CD4-positive, alpha-beta T cell treated with Interleukin-15 for 1 hour (primary cell): ENCODE data around the gene EREG.
"Not testable (repeated sequence)": the region's sequence is repeated elsewhere in the genome, so short reads cannot be mapped to it uniquely, and the experiment has no call there.

Source experiments
- DNase-seq: peaks from one replicate; pipeline ENCODE4 v3.0.0-alpha.2; 2020

EREG gene

DNA sequence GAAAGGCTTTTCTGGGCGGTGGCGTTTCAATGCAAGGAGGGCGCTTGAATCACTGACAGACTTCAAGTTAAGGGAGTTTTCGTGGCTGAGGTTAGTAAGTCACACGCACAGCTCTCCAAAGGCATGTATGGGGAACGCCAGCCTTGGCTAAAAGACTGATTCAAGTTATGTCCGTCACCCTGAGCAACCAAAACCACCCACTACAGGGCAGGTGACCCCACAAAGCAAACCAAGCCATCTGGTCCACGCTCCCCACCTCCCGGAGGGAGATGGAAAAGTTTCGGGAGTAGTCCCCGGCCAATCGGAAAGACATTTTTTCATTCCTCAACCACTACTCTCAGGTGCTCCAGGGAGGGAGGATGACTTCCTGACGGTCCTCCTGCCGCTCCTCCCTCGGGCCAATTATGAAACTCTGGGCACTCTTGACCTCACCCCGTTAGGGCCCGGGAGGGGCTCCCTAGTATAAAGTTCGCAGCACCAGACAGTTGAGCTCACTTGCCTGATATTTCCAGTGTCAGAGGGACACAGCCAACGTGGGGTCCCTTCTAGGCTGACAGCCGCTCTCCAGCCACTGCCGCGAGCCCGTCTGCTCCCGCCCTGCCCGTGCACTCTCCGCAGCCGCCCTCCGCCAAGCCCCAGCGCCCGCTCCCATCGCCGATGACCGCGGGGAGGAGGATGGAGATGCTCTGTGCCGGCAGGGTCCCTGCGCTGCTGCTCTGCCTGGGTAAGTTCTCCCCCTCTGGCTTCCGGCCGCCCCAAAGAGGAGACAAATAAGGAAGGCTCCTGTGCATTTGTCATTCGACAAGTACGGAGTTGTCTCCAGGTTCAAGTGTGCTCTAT lies at the start of gene EREG:
Gene EREG, plus strand, starts transcription at position 494 of the 840 bp plus-strand sequence. Its CDS starts 164 bp downstream, at position 658.
- peak; percentile 63 for DNase-seq

GRCh38 chr4:74315376-74315775 lies 49.6 kb upstream of the EREG start:
- DNase-seq: no peak

- DNase-seq: no peak
These were observed 48.5 kb upstream of the EREG start for GRCh38 chr4:74316397-74316796.

GRCh38 chr4:74317616-74318246 lies 47.2 kb upstream of the EREG start:
- DNase-seq: no peak

GRCh38 chr4:74318276-74318675 lies 46.7 kb upstream of the EREG start:
- DNase-seq: no peak

DNA sequence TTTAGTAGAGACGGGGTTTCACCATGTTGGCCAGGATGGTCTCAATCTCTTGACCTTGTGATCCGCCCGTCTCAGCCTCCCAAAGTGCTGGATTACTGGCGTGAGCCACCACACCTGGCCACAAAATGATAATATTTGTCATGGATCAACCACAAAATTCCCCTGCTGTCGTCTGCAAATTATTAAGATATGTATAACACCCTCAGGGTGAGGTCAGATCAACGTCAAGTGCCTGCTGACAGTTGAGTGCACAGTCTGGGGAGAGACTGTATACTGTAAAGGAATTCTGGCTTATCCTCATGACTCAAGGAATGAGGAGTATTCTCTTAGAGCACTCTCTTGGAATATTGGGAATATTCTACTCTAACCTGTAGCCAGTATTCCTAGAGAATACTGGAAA lies 45.5 kb upstream of the EREG start:
- DNase-seq: no peak

DNA sequence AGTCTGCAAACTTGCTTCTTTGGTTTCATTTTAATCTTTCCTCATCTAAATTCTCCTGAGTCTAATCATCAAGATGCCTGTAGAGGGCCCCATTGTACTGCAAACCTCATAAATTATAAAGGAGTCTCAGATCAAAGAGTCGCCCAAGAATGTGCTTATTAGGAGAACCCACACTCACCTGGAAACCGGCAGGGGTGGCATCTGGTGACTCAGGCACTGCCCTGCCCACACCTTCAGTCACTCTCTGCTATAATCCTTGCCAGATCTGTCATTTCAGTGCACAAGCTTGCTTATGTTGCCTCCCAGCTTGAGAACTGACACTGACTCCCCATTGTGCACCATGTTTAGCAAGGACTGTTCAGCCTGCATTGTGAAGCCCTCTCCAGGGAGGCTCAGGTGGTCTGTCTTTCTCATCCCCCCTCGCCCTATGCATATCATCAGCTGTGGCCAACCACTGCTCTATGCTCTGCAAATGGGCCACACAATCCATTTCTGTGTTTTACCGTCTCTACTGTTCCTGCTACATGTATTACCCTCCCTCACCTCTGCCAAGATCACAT lies 44.3 kb upstream of the EREG start:
- no peak for DNase-seq

DNA sequence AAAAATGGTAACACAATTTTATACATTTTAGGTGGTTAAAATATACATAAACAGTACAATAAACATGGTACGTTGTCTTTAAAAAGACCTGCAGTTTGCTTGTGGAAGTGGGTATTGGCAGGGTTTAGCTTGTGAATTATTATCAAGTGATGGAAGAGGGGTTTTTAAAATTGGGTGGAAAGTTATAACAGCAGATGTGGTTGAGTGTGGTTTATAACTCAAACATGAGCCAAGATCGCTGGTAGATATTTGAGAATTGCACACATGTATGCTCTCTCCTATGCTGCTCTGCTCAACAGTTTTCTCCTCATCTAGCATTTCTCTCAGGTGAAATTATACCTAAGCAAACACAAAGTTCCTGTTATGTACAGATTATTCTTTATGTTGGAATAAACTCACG lies 42.6 kb upstream of the EREG start:
- DNase-seq: no peak

DNA sequence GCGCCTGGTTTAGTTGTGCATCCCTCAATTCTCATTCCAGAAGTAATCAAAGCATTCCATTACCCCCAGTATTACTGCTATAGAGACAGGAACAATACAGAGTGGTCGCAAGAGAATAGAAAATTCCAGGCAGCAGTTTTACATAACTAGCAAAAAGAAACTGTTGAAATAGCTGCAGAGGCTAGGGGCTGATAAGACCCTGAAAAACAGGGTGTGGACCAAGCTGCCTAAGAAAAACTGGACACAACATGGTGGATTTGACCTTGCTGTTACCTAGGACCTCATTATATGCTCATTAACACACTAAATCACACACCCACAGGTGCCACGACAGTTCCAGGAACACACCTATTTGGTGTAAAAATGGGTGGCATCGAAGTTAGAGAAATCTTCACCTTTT lies 41.3 kb upstream of the EREG start:
- no peak for DNase-seq

DNA sequence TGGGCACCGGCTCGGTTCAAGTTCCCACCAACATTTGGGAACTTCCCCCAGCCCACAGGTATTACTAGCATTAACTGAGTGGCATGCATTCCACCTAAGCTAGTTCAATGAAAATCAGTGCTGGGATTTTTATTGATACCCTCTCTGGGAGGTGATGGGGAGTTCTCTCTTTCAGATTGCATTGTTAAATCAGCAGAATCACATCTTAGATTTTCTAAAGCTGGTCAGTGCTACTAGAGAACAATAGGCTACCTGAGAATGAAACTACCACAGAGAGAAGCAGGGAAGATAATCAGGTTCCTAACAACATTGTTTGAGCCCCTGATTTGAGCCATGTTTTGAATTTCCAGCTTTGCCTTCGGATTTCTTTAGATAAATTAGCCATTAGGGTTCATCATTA lies 40.7 kb upstream of the EREG start:
- DNase-seq: no peak

DNA sequence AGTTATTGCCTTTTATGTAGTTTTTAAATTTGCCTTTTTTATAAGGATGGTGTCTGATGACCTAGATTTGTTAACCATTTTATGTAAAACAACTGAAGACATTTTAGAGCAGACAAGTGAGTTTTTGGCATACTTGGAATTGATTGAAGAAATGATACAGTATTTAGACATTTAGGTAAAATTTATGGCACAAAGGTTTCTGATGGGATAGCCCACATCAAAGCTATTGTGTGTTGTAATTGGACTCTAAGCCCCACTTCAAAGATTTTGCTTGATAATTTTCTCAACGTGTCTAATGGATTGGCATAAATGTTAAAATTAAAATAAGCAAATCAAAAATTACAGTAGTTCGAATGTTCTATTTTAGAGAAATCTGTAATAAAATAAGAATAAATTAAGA lies 39.1 kb upstream of the EREG start:
- no peak for DNase-seq

DNA sequence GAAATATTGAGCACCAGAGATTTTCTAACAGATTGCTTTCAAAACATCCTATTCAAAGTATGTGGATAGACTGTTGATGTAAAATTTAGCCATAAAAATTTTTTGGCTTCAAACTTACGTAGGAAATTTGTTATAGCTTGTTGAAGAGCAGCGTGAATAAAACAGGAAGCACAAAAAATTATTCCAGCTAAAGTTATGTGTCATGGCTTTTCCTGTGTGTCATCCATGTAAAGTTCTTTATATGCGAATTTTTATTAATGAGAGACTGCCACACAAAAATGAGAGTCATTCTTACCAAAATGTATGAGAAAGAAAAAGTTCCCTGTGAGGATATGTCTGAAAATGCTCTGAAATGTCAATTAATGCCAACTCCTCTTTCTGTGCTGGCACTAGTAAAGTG lies 37.2 kb upstream of the EREG start:
- no peak for DNase-seq

DNA sequence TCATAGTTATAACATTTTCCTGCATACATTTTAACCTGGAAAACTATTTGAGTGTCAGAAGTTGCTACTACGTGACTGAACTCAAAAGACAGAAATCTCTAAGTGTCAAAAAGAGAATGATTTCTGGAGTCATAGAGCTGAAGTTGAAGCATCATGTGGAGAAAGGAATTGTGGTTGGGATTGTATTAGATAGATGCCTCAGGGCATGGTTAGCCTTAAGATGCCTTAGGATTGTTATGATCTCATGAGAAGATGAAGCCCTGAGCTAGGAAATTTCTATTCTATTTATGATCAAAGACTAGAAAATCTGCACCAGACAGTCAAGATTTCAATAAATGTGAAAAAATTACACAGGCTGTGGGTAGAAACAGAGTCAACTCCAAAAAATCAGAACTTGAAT lies 36.4 kb upstream of the EREG start:
- no peak for DNase-seq

DNA sequence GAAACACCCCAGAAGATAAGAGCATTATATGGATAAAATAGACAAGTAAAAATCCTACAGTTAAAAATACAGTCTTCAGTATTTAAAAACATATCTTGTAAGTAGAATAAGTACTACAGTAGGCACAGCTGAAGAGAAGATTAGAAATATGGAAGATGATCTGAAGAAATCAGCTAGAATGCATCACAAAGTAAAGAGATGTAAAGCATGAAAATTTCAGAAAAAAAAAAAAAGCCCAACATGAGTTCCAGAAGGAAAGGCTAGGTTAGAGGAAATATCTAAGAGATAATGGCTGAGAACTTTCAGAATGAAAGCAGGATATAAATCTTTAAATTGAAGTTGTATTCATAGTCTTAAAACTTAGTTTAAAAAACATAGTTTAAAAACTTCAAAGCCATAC lies 35.6 kb upstream of the EREG start:
- no peak for DNase-seq

DNA sequence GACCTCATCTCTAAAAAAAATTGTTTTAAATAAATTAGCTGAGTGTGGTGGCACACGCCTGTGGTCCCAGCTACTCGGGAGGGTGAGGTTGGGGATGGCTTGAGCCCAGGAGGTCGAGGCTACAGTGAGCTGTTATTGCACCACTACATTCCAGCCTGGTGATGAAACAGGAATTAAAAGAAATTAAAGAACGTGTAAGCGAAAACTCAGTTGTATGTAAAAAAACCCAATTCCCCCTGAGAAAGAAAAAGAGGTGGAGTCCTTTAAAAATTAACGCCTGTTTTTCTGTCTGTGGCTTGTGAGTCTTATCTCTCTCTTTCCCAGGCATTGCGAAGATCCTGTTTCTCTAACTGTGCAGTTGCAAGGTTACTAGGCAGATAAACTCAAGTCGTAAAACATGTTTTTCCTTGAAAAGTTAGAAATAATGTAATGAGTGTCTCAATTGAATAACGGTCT lies 34.6 kb upstream of the EREG start:
- DNase-seq: no peak

DNA sequence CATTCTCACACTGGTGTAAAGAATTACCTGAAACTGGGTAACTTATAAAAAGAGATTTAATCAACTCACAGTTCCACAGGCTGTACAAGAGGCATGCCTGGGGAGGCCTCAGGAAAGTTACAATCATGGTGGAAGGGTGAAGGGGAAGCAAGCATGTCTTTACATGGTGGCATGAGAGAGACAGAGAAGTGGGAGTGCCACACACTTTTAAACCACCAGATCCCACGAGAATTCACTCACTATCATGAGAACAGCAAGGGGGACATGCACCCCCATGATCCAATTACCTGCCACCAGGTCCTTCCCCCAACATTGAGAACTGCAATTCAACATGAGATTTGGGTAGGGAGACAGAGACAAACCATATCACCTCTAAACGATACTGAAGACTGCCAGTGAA lies 33.7 kb upstream of the EREG start:
- DNase-seq: no peak

DNA sequence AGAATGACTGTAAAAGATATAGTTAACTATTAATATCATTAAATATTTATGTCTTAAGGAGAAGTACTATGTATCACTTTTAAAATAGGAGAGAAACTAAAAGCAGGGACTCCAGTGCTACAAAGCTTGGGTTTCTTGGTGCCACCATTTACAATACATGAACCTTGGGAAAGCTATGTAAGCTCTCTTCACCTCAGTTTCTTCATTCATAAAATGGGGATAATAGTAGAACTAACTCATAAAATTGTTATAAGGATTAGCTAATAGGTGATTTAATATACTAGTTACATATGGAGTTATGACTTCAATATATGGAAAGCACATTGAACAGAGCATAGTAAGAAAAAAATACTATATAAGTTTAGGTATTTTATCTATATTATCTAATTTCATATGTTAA lies 33.0 kb upstream of the EREG start:
- no peak for DNase-seq

DNA sequence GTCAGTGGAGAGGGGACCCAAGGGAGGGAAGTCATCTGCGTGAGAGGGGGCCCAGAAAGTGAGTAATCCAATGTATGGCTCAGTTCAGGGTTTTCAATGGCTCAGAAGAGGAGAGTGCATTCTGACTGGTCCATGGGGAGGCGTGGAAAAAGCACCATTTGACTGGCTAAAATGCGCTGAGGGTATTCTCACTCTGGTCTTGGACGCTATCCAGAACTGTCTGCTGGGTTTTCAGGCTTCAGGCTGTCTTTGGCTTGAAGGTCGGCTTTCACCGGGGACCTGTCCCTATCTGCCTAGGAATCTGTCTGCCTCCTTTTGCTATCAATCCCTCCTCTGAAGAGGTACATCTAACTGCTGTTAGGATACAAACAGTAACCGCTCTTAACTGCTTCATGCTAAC lies 30.3 kb upstream of the EREG start:
- DNase-seq: no peak

DNA sequence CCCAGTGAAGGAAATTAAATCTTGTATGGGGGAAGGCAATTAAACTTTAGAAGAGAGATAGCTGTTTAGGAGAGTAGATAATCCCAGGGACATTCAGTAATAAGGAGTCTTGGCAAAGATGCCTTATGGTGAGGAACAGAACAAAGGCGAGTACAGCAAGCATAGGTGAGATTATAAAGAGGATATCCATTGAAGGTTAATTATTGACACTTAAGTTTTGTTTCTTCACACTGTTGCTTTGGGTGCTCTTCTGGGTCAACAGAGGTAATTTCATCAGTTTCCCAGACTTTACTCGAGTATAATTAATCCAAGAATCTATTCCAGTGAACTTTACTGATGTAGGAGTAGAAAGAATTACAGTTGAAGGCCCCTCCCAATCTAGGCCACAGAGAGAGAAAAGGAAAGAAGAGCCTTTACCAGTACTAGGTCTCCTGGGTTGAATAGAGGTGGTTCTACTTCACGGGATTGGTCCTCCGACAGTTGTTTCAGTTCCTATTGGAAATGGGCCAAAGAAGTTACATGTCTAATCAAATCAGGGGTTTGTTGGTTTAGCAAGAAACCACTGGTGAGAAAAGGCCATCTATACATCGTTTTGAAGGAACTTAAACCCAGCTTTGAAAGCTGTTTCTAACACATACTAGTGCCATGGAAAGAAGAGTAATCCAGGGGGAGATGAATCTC lies 29.5 kb upstream of the EREG start:
- no peak for DNase-seq

DNA sequence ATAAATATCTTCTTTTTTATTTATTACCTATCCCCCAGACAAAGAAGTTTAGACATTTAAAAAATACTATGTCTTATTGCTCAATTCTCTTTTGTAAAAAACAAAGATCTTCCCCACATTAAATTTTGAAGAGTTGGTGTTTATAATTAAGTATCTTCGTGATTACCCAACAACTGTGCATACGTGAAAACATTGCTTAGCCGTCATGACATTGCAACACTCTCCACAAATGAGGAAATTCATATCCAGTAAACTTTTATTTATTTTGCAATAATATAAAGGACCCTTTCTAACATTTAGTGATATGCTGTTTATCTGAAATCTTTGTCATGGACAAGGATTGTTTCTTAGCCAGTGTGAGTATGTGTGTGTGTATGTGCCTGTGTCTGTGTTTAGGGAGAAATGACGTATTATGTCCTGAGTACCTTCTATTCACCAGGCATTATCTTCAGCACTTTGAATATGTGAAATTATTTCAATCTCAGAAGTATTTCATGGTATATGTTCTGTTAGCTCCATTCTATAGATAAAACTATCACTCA lies 26.1 kb upstream of the EREG start:
- no peak for DNase-seq

DNA sequence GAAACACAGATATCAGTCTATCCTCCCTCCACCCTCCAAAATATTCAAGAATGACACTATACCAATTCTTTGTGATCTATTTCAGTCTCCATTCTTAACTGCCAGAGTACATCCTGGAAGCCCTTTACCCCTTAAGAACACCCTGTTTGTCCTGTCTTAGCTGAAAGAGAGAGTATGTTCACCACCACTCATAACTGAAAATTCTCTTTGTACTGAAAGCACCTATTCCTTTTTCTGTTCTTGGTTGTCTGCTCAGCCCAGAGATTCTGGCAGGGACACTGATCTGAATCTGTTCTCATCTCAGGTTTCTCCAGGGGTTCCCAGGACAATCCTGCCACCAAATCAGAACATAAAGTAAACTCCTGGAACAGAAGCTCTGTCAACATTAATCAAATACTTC lies 25.4 kb upstream of the EREG start:
- DNase-seq: no peak

GRCh38 chr4:74340421-74340820 lies 24.5 kb upstream of the EREG start:
- DNase-seq: not testable (repeated sequence)

DNA sequence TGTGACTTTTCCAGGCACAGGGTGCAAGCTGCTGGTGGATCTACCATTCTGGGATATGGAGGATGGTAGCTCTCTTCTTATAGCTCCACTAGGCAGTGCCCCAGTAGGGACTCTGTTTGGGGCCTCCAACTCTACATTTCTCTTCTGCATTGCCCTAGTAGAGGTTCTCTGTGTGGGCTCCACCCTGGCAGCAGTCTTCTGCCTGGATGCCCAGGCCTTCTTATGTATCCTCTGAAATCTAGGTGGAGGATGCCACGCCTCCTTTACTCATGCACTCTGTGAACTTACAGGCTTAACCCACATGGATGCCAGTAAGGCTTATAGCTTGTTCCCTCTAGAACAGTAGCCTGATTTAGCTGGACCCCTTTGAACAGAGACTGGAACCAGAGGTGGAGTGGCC lies 20.9 kb upstream of the EREG start:
- DNase-seq: no peak
